GM12874 (cell line): ENCODE measurements around the gene LRSAM1.

Source experiments
- TF ChIP-seq, protein P1 (sequence below): IDR thresholded peaks from 2 replicates; pipeline ENCODE4 v1.5.1; 2011; ENCODE audit warnings: low read depth, mild to moderate bottlenecking, control low read depth, low read length, moderate library complexity; ENCODE audit not compliant: insufficient read depth

The LRSAM1 gene

DNA sequence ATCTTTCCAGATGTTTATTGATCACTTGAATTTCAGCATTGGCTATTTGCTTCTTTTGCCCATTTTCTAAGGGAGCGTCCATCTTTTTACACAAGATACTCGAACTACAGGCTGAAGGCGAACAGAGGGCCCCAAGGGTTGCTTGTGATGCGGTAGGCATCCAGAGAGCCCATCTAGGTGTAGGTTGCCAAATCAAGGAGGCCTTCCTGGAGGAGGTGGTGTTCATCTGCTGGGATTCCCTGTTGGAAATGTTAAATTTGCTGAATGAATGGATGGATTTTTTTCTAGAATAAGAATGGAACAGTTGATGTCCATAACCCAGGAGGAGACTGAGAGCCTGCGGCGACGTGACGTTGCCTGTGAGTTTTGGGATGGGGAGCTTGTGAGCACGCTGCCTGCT, 31.4 kb downstream of the LRSAM1 start:
- TF ChIP-seq, protein P1, sequence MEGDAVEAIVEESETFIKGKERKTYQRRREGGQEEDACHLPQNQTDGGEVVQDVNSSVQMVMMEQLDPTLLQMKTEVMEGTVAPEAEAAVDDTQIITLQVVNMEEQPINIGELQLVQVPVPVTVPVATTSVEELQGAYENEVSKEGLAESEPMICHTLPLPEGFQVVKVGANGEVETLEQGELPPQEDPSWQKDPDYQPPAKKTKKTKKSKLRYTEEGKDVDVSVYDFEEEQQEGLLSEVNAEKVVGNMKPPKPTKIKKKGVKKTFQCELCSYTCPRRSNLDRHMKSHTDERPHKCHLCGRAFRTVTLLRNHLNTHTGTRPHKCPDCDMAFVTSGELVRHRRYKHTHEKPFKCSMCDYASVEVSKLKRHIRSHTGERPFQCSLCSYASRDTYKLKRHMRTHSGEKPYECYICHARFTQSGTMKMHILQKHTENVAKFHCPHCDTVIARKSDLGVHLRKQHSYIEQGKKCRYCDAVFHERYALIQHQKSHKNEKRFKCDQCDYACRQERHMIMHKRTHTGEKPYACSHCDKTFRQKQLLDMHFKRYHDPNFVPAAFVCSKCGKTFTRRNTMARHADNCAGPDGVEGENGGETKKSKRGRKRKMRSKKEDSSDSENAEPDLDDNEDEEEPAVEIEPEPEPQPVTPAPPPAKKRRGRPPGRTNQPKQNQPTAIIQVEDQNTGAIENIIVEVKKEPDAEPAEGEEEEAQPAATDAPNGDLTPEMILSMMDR, result no peak

DNA sequence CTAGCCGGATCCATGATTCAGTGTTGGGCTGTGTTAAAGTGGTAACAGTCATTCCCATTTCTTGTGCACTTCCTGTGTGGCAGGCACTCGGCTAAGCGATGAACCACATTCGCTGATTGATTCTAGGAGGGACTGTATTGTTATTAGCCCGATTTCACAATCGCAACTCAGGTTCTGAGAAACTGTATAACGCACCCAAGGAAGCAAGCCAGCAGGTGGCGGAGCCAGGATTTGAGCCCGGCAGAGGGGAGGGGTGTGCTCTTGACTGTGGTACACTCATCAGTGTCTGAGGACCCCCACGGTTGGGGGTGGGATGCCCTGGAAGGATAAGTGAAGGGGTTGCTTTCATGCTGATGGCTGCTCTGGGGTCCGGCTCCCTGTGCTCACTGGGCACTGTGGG, 34.7 kb downstream of the LRSAM1 start:
- TF ChIP-seq, protein P1, result no peak

DNA sequence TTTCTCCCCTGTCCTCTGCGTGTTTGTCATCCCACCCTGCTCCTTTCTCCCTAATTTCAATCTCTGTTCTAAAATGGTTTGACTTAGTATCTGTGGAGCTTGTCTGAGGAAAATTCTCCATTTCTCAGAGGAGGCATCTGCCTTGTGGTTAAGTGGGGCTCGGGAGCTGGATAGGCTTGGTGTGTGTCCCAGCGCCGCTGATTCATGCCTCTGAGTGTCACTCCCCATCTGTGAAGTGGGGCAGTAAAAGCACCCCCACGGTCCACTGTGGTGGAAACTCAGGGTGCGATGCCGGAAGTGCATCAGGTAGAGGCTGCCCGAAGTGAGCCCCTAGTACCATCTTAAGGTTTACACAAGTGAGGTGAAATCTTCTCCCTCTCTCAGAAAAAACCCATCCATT, 37.6 kb downstream of the LRSAM1 start:
- TF ChIP-seq, protein P1, result no peak

DNA sequence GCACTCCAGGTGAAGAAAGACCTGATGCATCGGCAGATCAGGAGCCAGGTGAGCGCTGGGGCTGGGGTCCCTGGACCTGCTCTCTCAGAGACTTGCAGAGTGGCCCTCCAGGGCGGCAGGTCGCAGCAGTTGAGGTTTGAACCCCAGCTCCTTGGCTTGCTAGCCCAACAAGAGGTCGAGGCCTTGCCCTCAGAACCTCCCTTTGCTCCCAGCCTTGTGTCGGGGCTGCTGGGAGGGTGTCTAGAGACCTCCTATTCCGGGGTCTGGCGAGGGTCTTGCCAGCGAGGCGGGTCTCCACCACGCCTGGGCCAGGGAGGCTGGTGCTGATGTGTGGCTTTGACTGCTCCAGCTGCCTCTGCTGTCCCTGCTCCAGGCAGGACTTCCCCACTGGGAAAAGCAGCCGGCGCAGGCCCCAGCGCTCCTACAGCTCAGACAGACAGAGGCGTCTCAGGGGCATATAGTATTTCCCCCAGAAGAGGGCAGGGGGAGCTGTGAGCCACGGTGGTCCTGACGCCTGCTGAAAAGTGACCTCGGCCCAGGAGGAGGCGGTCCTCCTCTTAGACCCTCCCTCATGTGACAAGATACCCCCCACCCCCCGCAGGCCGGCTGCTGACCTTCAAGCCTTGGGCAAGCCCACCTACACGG, 38.3 kb downstream of the LRSAM1 start:
- TF ChIP-seq, protein P1, result no peak

DNA sequence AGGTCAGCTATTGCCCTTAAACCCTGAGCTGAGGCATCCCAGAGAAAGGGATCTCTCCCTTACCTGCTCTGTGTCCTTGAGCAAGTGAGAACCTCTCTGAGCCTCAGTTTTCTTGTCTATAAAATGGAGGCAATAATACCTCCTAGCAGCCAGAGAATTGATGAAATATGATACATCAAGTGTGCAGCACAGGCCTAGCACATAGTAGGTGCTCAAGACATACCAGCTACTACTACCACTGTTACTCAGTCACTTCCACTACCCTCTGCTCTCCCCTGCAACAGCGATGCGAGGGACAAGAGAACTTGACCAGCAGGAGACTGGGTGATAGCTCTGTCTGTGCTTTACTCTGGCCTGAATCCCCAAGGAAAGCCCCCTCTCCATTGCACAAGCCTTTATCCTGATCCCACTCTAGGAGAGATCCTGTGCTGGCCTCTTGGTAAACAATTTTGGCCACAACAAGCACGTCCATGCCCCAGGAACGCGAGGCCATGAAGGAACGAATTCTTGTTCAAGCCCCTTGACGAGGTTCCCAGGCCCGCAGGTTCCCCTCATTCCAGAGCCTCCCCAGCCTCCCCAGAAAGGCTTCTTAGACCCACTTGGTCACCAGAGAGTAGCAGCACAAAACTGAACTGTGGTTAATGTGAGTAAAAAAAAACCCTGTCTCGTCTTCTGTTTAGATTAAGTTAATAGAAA, 39.4 kb downstream of the LRSAM1 start:
- TF ChIP-seq, protein P1, result no peak

DNA sequence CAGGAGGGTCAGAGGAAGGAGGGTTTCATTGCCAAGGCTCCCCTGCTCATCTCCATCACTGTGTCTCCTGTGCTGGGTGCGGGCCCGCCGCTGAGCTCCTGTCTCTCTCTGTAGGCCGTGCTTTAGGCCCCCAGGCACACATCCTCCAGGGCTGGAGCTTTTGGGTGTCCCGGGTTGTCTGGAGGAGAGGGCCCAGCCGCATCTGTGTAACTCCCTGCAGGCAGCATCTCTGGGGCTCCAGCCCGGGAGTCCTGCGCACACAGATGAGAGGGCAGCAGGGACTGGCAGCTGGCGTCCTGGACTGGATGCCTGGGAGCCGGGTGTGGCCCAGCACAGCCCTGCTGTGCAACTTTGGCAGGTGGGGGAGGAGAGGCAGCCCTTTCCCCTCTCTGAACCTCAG, 40.2 kb downstream of the LRSAM1 start:
- TF ChIP-seq, protein P1, result no peak

DNA sequence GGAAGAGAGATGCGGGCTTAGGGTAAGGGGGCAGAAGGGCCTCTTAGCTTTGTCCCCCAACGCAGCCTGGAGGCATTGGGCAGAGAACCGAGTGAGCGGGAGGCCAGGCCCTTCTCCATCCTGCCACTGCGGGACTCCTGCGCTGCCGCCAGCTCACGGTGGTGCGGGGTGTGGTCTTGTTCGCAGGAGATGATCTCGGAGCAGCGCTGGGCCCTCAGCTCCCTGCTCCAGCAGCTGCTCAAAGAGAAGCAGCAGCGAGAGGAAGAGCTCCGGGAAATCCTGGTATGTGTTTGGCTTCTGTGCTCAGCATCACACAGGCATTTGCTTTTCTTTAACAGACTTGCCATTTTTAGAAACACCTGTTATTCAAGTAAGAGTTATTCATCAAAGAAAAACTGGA, 41.3 kb downstream of the LRSAM1 start:
- TF ChIP-seq, protein P1, result no peak
